HepG2 (cell line): ENCODE measurements around the gene PFKL. TPM values are rescaled to one million over a fixed set of nuclear protein-coding genes. Genes with fewer than 3 reads are reported as not detected.

Experiments used
- CBX5 ChIP-seq: sonication (generic); formaldehyde crosslinking; IDR thresholded peaks from 2 replicates; pipeline ENCODE4 v1.4.0; 2020; ENCODE audit warnings: missing genetic modification reagents, borderline replicate concordance
- DR1 ChIP-seq: sonication (generic); formaldehyde crosslinking; IDR thresholded peaks from 2 replicates; pipeline ENCODE4 v1.8.0; 2021; ENCODE audit warnings: mild to moderate bottlenecking, missing genetic modification reagents, inconsistent platforms
- ELF3 ChIP-seq: IDR thresholded peaks from 2 replicates; pipeline ENCODE4 v1.6.1; 2016; ENCODE audit warnings: missing genetic modification reagents, missing compliant biosample characterization
- ETV5 ChIP-seq: IDR thresholded peaks from 2 replicates; pipeline ENCODE4 v1.6.1; 2018; ENCODE audit warnings: missing biosample characterization, missing genetic modification reagents, inconsistent platforms, borderline replicate concordance
- KAT7 ChIP-seq: IDR thresholded peaks from 2 replicates; pipeline ENCODE4 v1.6.1; 2018; ENCODE audit warnings: borderline replicate concordance, missing compliant biosample characterization
- LCORL ChIP-seq, 2 experiments: fragments of 450-650 bp in 1 of 2; sonication (generic) in 1 of 2; formaldehyde crosslinking in 1 of 2; IDR thresholded peaks; 2 replicates each; pipeline versions ENCODE4 v1.5.0 to v1.6.1; 2017 to 2020; ENCODE audit warnings: antibody characterized with exemption in 1 of 2, missing genetic modification reagents in 1 of 2
- MEF2D ChIP-seq: sonication (generic); formaldehyde crosslinking; IDR thresholded peaks from 2 replicates; pipeline ENCODE4 v1.5.1; 2020; ENCODE audit warnings: mild to moderate bottlenecking, missing genetic modification reagents
- NR1H2 ChIP-seq: sonication (generic); formaldehyde crosslinking; IDR thresholded peaks from 2 replicates; pipeline ENCODE4 v1.8.1; 2022; ENCODE audit warnings: low read depth, missing genetic modification reagents, borderline replicate concordance
- NR2F1 ChIP-seq, 2 experiments: fragments of 450-650 bp in 1 of 2; formaldehyde crosslinking in 1 of 2; IDR thresholded peaks; 2 replicates each; pipeline versions ENCODE4 v1.5.0 to v1.6.1; 2016 to 2020; ENCODE audit warnings: mild to moderate bottlenecking in 1 of 2, missing compliant biosample characterization in 1 of 2, missing genetic modification reagents in 1 of 2, moderate library complexity in 1 of 2
- PCBP1 ChIP-seq: fragments of 200-400 bp; formaldehyde crosslinking; IDR thresholded peaks from 2 replicates; pipeline ENCODE4 v1.6.1; 2017; ENCODE audit warnings: mild to moderate bottlenecking, low read depth, low read length, borderline replicate concordance
- RBM22 ChIP-seq: fragments of 200-400 bp; formaldehyde crosslinking; optimal IDR thresholded peaks from 2 replicates; pipeline ENCODE3; 2017; ENCODE audit warnings: mild to moderate bottlenecking, low read length, moderate library complexity
- ZNF121 ChIP-seq: sonication (generic); formaldehyde crosslinking; IDR thresholded peaks from 2 replicates; pipeline ENCODE4 v1.5.0; 2020; ENCODE audit warnings: mild to moderate bottlenecking, missing genetic modification reagents
- ZNF224 ChIP-seq: sonication (generic); formaldehyde crosslinking; IDR thresholded peaks from 2 replicates; pipeline ENCODE4 v1.5.0; 2020; ENCODE audit warnings: mild to moderate bottlenecking, missing genetic modification reagents
- ZNF30 ChIP-seq: sonication (generic); formaldehyde crosslinking; IDR thresholded peaks from 2 replicates; pipeline ENCODE4 v1.5.0; 2020; ENCODE audit warnings: mild to moderate bottlenecking, missing genetic modification reagents
- ZNF335 ChIP-seq: sonication (generic); formaldehyde crosslinking; IDR thresholded peaks from 2 replicates; pipeline ENCODE4 v1.4.0; 2020; ENCODE audit warnings: missing genetic modification reagents
- ZNF572 ChIP-seq: sonication (generic); formaldehyde crosslinking; IDR thresholded peaks from 2 replicates; pipeline ENCODE4 v1.5.1; 2020; ENCODE audit warnings: mild to moderate bottlenecking, missing genetic modification reagents
- ZNF724P ChIP-seq: sonication (generic); formaldehyde crosslinking; IDR thresholded peaks from 2 replicates; pipeline ENCODE4 v1.8.0; 2022; ENCODE audit warnings: missing genetic modification reagents, borderline replicate concordance
- ZNF790 ChIP-seq: sonication (generic); formaldehyde crosslinking; IDR thresholded peaks from 2 replicates; pipeline ENCODE4 v1.8.0; 2022; ENCODE audit warnings: missing genetic modification reagents, mild to moderate bottlenecking, borderline replicate concordance
- polyA plus RNA-seq, 8 experiments: library from polyadenylated mRNA; depleted of rRNA in 3 of 8; stranded (reverse) in 7 of 8; unstranded in 1 of 8; fragments of >200 nt; fragmentation: Illumina TruSeq in 4 of 8; extraction: Trizol in 4 of 8; gene quantifications; 2 replicates each; pipeline versions ENCODE4 v1.2.1 to v1.2.3, GENCODE V29; 2011 to 2016; ENCODE audit warnings: low read depth in 4 of 8, missing spikeins in 1 of 8, mixed read lengths in 1 of 8; ENCODE audit not compliant: insufficient read depth in 1 of 8
- total RNA-seq, 5 experiments: library from RNA; depleted of rRNA; stranded (reverse); fragments of >200 nt; fragmentation: Illumina TruSeq; extraction: Trizol; gene quantifications; 2 replicates each; pipeline ENCODE4 v1.2.3, GENCODE V29; 2016; ENCODE audit warnings: low read depth in 1 of 5
- TF ChIP-seq, protein P1 (sequence below): sonication (generic); formaldehyde crosslinking; IDR thresholded peaks from 2 replicates; pipeline ENCODE4 v1.5.0; 2020; ENCODE audit warnings: missing genetic modification reagents, mild to moderate bottlenecking, borderline replicate concordance
- TF ChIP-seq, protein P2 (sequence below): sonication (generic); formaldehyde crosslinking; IDR thresholded peaks from 2 replicates; pipeline ENCODE4 v1.4.0; 2020; ENCODE audit warnings: mild to moderate bottlenecking, missing genetic modification reagents
- TF ChIP-seq, protein P3 (sequence below): sonication (generic); formaldehyde crosslinking; IDR thresholded peaks from 2 replicates; pipeline ENCODE4 v1.4.0; 2020; ENCODE audit warnings: mild to moderate bottlenecking, low read depth, missing genetic modification reagents

PFKL gene
- total and polyA plus RNA-seq, 2 of the 13 experiments (the other 11 are each of a cell fraction or from before 2014, with no cell fraction given): 92.8 to 106 TPM

DNA sequence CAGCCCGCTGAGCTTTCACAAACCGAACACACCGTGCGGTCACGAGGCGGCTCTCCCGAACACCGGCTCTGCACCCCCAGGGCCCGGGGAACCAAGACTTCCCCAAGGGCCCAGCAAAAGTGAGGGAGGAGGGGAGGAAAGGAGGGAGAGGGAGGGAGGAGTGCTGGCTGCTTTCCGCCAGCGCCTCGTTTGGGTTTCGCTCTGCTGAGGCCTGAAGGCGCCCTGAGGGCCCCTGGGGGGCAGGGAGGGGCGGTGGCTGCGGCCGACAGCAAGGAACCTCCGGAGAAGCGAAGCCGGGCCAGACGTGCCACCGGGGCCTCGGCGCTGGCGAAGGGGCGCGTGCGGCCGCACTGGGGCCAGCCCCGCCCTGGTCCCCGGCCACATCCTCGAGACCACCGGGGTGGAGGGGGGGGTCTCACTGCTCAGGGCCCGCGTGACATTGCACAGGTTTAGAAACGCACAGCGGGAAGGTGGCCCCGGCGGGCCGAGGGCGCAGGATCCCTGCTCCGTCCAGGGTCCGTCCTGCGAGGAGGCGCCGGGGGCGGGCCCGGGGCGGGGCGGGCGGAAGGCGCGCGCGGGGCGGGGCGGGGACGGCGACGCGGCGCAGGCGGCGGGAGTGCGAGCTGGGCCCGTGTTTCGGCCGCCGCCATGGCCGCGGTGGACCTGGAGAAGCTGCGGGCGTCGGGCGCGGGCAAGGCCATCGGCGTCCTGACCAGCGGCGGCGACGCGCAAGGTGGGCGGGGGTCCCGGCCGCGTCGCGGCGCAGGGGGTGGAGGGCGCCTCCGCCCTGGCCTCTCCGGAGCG, at the start of gene PFKL (continued):
- TF ChIP-seq CBX5 (CRISPR knock-in tag): 0 out of 2 replicates have a peak, but pooled peaks have one; percentile 37
- no peak for TF ChIP-seq DR1
- TF ChIP-seq, protein P1, sequence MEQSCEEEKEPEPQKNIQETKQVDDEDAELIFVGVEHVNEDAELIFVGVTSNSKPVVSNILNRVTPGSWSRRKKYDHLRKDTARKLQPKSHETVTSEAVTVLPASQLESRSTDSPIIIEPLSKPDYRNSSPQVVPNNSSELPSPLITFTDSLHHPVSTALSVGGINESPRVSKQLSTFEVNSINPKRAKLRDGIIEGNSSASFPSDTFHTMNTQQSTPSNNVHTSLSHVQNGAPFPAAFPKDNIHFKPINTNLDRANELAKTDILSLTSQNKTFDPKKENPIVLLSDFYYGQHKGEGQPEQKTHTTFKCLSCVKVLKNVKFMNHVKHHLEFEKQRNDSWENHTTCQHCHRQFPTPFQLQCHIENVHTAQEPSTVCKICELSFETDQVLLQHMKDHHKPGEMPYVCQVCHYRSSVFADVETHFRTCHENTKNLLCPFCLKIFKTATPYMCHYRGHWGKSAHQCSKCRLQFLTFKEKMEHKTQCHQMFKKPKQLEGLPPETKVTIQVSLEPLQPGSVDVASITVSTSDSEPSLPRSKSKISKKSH (CRISPR knock-in tag): 0 out of 2 replicates have a peak, but pooled peaks have one; percentile 46
- no peak for TF ChIP-seq ZNF790
- 0 out of 2 replicates have a peak, but pooled peaks have one; percentile 72 for TF ChIP-seq PCBP1
- TF ChIP-seq RBM22: no peak
- no peak; the same call in 1 of the 2 replicates for TF ChIP-seq ZNF335 (CRISPR knock-in tag)
- 0 out of 2 replicates have a peak, but pooled peaks have one; percentile 25 for TF ChIP-seq ETV5
- 0 out of 2 replicates have a peak, but pooled peaks have one; percentile 81 for TF ChIP-seq ZNF724P (CRISPR knock-in tag)
- peak; percentile 65; the same call in 1 of the 2 replicates for TF ChIP-seq ZNF121 (CRISPR knock-in tag)
- TF ChIP-seq NR2F1 (CRISPR knock-in tag; IDR thresholded peaks at IDR 0.05): no peak
- TF ChIP-seq, protein P2, sequence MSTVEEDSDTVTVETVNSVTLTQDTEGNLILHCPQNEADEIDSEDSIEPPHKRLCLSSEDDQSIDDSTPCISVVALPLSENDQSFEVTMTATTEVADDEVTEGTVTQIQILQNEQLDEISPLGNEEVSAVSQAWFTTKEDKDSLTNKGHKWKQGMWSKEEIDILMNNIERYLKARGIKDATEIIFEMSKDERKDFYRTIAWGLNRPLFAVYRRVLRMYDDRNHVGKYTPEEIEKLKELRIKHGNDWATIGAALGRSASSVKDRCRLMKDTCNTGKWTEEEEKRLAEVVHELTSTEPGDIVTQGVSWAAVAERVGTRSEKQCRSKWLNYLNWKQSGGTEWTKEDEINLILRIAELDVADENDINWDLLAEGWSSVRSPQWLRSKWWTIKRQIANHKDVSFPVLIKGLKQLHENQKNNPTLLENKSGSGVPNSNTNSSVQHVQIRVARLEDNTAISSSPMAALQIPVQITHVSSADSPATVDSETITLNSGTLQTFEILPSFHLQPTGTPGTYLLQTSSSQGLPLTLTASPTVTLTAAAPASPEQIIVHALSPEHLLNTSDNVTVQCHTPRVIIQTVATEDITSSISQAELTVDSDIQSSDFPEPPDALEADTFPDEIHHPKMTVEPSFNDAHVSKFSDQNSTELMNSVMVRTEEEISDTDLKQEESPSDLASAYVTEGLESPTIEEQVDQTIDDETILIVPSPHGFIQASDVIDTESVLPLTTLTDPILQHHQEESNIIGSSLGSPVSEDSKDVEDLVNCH (CRISPR knock-in tag): no peak
- TF ChIP-seq ELF3 (CRISPR knock-in tag): no peak
- 0 out of 2 replicates have a peak, but pooled peaks have one; percentile 52 for TF ChIP-seq ZNF224
- TF ChIP-seq MEF2D (CRISPR knock-in tag): no peak
- TF ChIP-seq, protein P3, sequence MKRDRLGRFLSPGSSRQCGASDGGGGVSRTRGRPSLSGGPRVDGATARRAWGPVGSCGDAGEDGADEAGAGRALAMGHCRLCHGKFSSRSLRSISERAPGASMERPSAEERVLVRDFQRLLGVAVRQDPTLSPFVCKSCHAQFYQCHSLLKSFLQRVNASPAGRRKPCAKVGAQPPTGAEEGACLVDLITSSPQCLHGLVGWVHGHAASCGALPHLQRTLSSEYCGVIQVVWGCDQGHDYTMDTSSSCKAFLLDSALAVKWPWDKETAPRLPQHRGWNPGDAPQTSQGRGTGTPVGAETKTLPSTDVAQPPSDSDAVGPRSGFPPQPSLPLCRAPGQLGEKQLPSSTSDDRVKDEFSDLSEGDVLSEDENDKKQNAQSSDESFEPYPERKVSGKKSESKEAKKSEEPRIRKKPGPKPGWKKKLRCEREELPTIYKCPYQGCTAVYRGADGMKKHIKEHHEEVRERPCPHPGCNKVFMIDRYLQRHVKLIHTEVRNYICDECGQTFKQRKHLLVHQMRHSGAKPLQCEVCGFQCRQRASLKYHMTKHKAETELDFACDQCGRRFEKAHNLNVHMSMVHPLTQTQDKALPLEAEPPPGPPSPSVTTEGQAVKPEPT: peak; percentile 88; the same call in 1 of the 2 replicates
- TF ChIP-seq NR1H2 (CRISPR knock-in tag): no peak
- TF ChIP-seq LCORL (IDR thresholded peaks at IDR 0.05): no peak
- TF ChIP-seq LCORL (CRISPR knock-in tag; IDR thresholded peaks at IDR 0.05): peak; percentile 71
- 0 out of 2 replicates have a peak, but pooled peaks have one; percentile 52 for TF ChIP-seq ZNF30 (CRISPR knock-in tag)
- no peak for TF ChIP-seq ZNF572 (CRISPR knock-in tag)
- TF ChIP-seq KAT7: peak; percentile 90; the same call in 1 of the 2 replicates
